ENCODE measurements around the gene RHOJ. TPM values are rescaled to one million over a fixed set of nuclear protein-coding genes. Genes with fewer than 3 reads are reported as not detected.

Gene RHOJ
- total RNA-seq, 2 experiments from 2014 or later = not detected

DNA sequence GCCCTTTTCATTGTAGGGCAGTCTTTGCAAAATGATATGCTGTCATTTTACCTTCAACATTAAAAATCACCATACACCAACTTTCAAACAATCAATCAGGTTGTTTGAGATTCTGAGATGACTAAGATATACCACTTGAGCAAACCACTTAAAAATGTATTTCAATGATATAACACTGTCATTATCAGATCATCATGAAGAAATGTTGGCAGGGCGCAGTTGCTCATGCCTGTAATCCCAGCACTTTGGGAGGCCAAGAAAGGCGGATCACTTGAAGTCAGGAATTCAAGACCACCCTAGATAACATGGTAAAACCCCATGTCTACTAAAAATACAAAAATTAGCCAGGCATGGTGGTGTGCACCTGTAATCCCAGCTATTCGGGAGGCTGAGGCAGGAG is 13.0 kb upstream of the RHOJ start:
- no peaks in the 10 kb centered on the region for H3K36me3 Mint-ChIP-seq (ENCODE audit: low read depth)
- ChIA-PET POLR2A (no interaction called here), CTCF (no interaction called here)
- no peak overlapping the region for H3K27ac Mint-ChIP-seq
- H3K4me1 Mint-ChIP-seq = no peaks in the 10 kb centered on the region
- no peak overlapping the region for H3K4me3 Mint-ChIP-seq
- H3K27me3 Mint-ChIP-seq = peaks cover under 1% of the 10 kb centered on the region
- DNase-seq = no peak
- H3K9me3 Mint-ChIP-seq = peaks cover 3% of the 10 kb centered on the region

- no peaks in the 10 kb centered on the region for H3K36me3 Mint-ChIP-seq (ENCODE audit: low read depth)
- ChIA-PET CTCF (no interaction called here), POLR2A (no interaction called here)
- H3K27me3 Mint-ChIP-seq = no peaks in the 10 kb centered on the region
- no peaks in the 10 kb centered on the region for H3K4me1 Mint-ChIP-seq
- no peak for DNase-seq
- H3K4me3 Mint-ChIP-seq = no peak overlapping the region
- no peak overlapping the region for H3K27ac Mint-ChIP-seq
- peaks cover 3% of the 10 kb centered on the region for H3K9me3 Mint-ChIP-seq
Observed at GRCh38 chr14:63192085-63192484, 12.2 kb upstream of the RHOJ start.

DNA sequence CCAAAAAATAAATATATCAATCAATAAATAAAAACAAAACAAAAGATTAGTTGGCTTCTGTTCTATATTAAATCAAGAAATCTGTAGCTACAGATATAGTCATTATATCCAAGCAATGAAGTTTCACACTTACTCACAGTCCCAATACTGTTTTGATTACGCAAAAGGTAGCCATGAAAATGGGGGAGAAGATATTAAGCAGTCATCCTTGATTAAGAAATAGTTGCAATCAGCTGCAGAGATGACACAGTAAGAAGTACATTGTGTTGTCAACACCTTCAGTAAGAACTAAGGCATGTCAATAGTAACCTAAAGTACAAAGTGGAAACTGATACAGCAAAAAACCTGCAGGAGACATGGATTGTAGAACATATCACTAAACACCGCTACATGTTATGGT is 11.0 kb upstream of the RHOJ start:
- H3K4me1 Mint-ChIP-seq = no peaks in the 10 kb centered on the region
- no peak overlapping the region for H3K4me3 Mint-ChIP-seq
- H3K36me3 Mint-ChIP-seq (ENCODE audit: low read depth) = no peaks in the 10 kb centered on the region
- no peak for DNase-seq
- ChIA-PET CTCF (interaction anchor here (0.8 kb wide), 1 partner anchor 20 kb away, joined by 3 read pairs; no protein-coding TSS in a partner anchor), POLR2A (no interaction called here)
- peaks cover 5% of the 10 kb centered on the region for H3K9me3 Mint-ChIP-seq
- no peak overlapping the region for H3K27ac Mint-ChIP-seq
- H3K27me3 Mint-ChIP-seq = no peaks in the 10 kb centered on the region

DNA sequence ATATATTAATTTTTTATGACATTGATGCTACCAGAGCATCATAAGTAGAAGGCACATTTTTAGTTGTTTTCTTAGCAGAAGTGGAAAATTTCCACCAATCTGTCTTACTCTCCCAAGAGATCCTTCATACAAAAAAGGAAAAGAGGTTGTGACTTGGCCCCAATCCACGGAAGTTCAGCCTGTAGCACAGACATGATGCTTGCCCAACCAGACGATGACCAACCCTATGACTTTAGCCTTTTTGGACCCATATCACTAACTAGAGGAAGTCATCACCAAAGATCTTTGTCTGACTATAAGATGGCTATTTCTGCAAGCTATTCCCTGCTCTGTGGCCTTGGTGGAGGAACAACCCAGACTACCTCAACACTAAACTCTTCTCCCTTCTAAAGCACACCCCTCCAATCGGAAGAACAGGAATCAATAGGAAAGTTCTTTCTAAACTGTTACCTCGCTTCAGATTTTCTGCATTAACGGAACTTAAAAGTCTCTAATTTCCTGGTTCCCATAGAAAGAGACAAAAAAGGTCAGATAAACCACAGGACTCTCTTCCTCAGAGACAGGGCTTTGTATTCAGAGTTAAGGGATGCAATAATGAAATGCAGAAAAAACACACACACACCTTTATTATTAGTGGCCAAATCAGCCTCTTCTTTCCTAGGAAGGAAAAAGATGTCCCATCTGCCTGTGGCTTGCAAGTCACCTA is 4.1 kb upstream of the RHOJ start:
- Mint-ChIP-seq H3K9me3 (peaks cover 2% of the 10 kb centered on the region), H3K4me1 (no peaks in the 10 kb centered on the region), H3K36me3 (ENCODE audit: low read depth) (no peaks in the 10 kb centered on the region), H3K4me3 (no peak overlapping the region), H3K27me3 (no peaks in the 10 kb centered on the region), H3K27ac (no peak overlapping the region)
- POLR2A ChIA-PET = no interaction called here
- CTCF ChIA-PET = no interaction called here
- no peak for DNase-seq

DNA sequence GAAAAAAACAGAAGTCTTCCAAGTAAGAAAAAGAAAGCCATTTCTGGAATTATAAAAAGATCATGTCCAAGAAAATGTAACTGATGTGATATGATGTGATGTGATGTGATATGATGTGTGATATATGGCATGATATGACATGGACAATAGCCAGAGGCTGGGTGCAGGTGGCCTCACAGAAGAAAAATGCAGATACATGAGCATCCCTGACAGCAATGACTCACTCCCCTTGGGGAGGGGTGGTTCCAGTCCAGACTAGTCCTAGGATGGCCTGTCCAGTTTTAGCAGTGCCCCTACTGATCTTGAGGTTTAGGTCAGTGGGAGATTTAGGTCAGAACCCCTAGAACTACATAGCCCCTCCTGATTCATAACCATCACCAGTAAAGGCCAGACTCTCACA is 3.5 kb upstream of the RHOJ start:
- H3K4me1 Mint-ChIP-seq = no peaks in the 10 kb centered on the region
- ChIA-PET POLR2A (no interaction called here), CTCF (no interaction called here)
- H3K27me3 Mint-ChIP-seq = peaks cover 1% of the 10 kb centered on the region
- H3K27ac Mint-ChIP-seq = no peak overlapping the region
- no peaks in the 10 kb centered on the region for H3K36me3 Mint-ChIP-seq (ENCODE audit: low read depth)
- H3K4me3 Mint-ChIP-seq = no peak overlapping the region
- no peak for DNase-seq
- H3K9me3 Mint-ChIP-seq = peaks cover 2% of the 10 kb centered on the region

GRCh38 chr14:63203015-63203414 is 1.2 kb upstream of the RHOJ start:
- H3K4me3 Mint-ChIP-seq = no peak overlapping the region
- no peak overlapping the region for H3K27ac Mint-ChIP-seq
- no peaks in the 10 kb centered on the region for H3K9me3 Mint-ChIP-seq
- POLR2A ChIA-PET = no interaction called here
- no peak for DNase-seq
- H3K4me1 Mint-ChIP-seq = no peaks in the 10 kb centered on the region
- CTCF ChIA-PET = no interaction called here
- H3K27me3 Mint-ChIP-seq = peaks cover 5% of the 10 kb centered on the region
- H3K36me3 Mint-ChIP-seq (ENCODE audit: low read depth) = no peaks in the 10 kb centered on the region

DNA sequence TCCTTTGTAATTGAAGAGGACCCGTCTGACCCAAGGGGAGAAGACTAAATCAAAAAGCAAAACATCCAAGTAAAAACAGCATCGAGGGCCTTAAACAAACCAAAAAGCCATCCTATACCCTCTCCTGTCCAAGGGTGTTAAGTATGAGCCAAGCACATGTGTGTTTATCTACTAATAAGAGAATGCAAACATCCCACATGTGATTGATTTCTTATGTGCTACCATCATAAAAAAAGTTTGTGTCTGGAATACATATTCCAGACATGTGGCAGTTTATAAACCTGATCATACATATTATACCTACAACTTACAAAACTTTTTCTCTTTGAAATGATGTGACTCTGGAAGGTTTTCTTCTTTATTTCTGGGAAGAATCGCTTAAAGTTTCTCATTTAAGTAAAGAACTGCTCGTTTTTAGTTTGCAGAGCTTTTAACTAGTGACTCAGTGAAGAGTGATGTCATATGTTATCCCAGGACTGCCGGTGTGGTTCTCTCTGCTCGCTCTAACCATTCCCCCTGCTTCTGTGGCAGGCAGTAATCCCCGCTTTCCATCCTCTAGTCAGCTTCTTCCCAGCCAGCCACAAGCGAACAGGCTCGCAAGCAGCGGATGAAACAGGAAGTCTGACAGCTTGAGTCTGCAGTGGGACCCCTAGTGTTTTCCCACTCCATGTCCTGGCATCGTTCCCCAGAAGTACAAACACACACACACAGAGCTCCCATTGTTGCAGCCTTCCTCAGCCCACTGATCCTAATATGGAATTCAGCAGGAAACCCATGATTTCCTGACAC is 431 bp upstream of the RHOJ start:
- DNase-seq = no peak
- Mint-ChIP-seq H3K27ac (no peak overlapping the region), H3K27me3 (peaks cover 5% of the 10 kb centered on the region), H3K4me1 (no peaks in the 10 kb centered on the region), H3K36me3 (ENCODE audit: low read depth) (no peaks in the 10 kb centered on the region), H3K9me3 (no peaks in the 10 kb centered on the region), H3K4me3 (no peak overlapping the region)
- ChIA-PET POLR2A (no interaction called here), CTCF (no interaction called here)

GRCh38 chr14:63205044-63205575 is 867 bp downstream of the RHOJ start:
- no peak overlapping the region for H3K4me3 Mint-ChIP-seq
- CTCF ChIA-PET = no interaction called here
- POLR2A ChIA-PET = no interaction called here
- H3K9me3 Mint-ChIP-seq = no peaks in the 10 kb centered on the region
- peaks cover 5% of the 10 kb centered on the region for H3K27me3 Mint-ChIP-seq
- H3K27ac Mint-ChIP-seq = no peak overlapping the region
- H3K36me3 Mint-ChIP-seq (ENCODE audit: low read depth) = no peaks in the 10 kb centered on the region
- no peak for DNase-seq
- H3K4me1 Mint-ChIP-seq = no peaks in the 10 kb centered on the region

DNA sequence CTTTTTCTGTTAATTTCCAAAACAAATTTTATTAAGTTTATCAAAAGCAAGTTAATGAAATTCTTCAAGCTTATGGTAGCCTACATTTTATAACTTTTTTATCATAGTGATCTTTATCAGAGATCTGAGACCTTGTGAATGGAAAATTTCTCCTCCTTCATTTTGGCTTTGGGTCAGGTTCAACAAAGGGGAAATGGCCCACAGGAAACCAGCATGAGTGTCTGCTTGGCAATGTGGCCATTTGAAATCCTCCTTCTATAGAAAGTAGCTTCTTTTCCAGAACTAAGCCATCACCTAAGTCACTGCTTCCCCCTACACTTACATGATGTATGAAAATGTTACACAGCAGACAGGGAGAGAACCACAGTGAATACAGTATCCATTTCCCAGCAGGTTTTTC is 1.6 kb downstream of the RHOJ start:
- ChIA-PET POLR2A (no interaction called here), CTCF (no interaction called here)
- peaks cover 5% of the 10 kb centered on the region for H3K27me3 Mint-ChIP-seq
- no peak overlapping the region for H3K27ac Mint-ChIP-seq
- no peaks in the 10 kb centered on the region for H3K36me3 Mint-ChIP-seq (ENCODE audit: low read depth)
- DNase-seq = no peak
- no peaks in the 10 kb centered on the region for H3K4me1 Mint-ChIP-seq
- H3K4me3 Mint-ChIP-seq = no peak overlapping the region
- no peaks in the 10 kb centered on the region for H3K9me3 Mint-ChIP-seq

DNA sequence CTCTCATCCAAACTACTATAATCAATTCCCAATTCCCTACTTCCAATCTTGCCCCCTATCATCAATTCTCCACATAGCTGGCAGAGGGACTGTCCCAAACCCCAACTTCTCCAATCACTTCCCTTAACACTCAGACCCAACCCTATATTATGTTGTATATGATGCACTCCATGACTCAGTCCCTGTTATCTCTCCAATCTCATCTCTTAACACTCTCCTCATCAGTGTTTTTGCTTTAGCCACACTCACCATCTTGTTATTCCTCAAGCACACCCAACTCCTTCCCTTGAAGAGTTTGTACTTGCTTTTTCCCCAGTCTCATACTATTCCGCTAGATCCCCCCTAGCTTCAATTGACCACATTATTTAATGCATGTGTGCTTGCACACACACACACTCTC is 4.9 kb downstream of the RHOJ start:
- no peaks in the 10 kb centered on the region for H3K9me3 Mint-ChIP-seq
- CTCF ChIA-PET = interaction anchor here (0.6 kb wide), 1 partner anchor 15 kb away, joined by 4 read pairs; no protein-coding TSS in a partner anchor

GRCh38 chr14:63210812-63211211 is 6.6 kb downstream of the RHOJ start:
- Mint-ChIP-seq H3K4me3 (no peak overlapping the region), H3K36me3 (ENCODE audit: low read depth) (no peaks in the 10 kb centered on the region), H3K9me3 (no peaks in the 10 kb centered on the region), H3K27me3 (peaks cover 6% of the 10 kb centered on the region), H3K4me1 (no peaks in the 10 kb centered on the region), H3K27ac (no peak overlapping the region)
- DNase-seq = no peak
- ChIA-PET CTCF (no interaction called here), POLR2A (no interaction called here)

More for the DNA sequence above, 4.9 kb downstream of the RHOJ start:
- H3K27ac Mint-ChIP-seq = no peak overlapping the region
- peaks cover 5% of the 10 kb centered on the region for H3K27me3 Mint-ChIP-seq
- H3K4me3 Mint-ChIP-seq = no peak overlapping the region
- POLR2A ChIA-PET = no interaction called here
- DNase-seq = no peak
- no peaks in the 10 kb centered on the region for H3K36me3 Mint-ChIP-seq (ENCODE audit: low read depth)
- H3K4me1 Mint-ChIP-seq = no peaks in the 10 kb centered on the region

DNA sequence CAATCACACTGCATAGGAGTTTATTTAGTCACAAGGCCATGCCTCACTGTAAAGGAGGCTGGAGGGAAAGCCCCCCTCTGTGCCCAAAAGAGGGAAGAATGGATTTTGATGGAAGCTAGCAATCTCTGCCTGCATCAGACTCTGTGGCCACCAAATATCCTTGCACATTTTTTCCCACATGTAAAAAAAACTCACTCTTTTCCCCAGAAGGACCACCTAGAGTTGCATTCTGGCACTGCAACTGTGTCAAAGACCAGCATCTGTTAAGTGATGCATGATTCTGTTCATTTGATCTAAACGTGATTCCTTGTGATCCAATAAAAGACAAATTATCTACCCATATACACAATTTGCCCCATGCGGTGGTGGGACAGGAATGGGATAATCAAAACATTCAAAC is 8.0 kb downstream of the RHOJ start:
- CTCF ChIA-PET = interaction anchor here (1.2 kb wide), 1 partner anchor 19 kb away, joined by 3 read pairs; no protein-coding TSS in a partner anchor

DNA sequence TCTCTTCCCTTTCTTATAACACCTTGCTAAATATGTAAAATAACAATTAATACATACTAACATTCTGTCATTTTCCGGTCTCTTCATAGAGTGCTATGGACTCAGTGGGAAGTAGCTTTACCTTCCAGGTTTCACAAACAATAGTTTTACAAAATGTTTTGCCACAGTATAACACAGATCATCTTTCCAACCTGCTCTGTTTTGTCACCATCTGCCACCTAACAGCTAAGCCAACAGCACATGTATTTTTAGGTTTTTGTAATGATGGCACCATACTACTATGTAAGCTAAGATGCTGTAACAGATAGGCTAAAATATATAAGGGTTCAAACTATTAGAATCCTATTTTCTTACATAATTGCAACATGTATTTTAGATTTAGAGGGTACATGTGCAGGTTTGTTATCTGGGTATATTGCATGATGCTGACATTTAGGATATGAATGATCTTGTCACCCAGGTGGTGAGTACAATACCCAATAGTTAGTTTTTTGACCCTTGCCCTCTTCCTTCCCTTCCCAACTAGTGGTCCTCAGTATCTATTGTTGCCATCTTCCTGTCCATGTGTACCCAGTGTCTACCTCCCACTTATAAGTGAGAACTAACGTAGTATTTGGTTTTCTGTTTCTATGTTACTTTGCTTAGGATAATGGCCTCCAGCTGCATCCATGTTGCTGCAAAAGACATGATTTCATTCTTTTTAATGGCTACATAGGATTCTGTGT is 8.7 kb downstream of the RHOJ start:
- H3K27me3 Mint-ChIP-seq = peaks cover 5% of the 10 kb centered on the region
- no peak overlapping the region for H3K27ac Mint-ChIP-seq
- no peaks in the 10 kb centered on the region for H3K9me3 Mint-ChIP-seq
- DNase-seq = no peak
- no peaks in the 10 kb centered on the region for H3K36me3 Mint-ChIP-seq (ENCODE audit: low read depth)
- no peak overlapping the region for H3K4me3 Mint-ChIP-seq
- no peaks in the 10 kb centered on the region for H3K4me1 Mint-ChIP-seq
- ChIA-PET POLR2A (interaction anchor here (0.6 kb wide), 1 partner anchor 977 kb away, joined by 5 read pairs; no protein-coding TSS in a partner anchor), CTCF (interaction anchor here (1.2 kb wide), 1 partner anchor 20 kb away, joined by 3 read pairs; no protein-coding TSS in a partner anchor)

More for the DNA sequence above, 8.0 kb downstream of the RHOJ start:
- no peaks in the 10 kb centered on the region for H3K36me3 Mint-ChIP-seq (ENCODE audit: low read depth)
- no peak overlapping the region for H3K4me3 Mint-ChIP-seq
- H3K27me3 Mint-ChIP-seq = peaks cover 5% of the 10 kb centered on the region
- no peaks in the 10 kb centered on the region for H3K4me1 Mint-ChIP-seq
- no peak overlapping the region for H3K27ac Mint-ChIP-seq
- no peaks in the 10 kb centered on the region for H3K9me3 Mint-ChIP-seq
- no peak for DNase-seq
- POLR2A ChIA-PET = no interaction called here

Data from activated CD4-positive, alpha-beta T cell treated with anti-CD3 and anti-CD28 coated beads, Interleukin-2, amount 10 ng/mL, durations not matched to agents 7 days and 5 days (primary cell).